Stimulated activated CD4-positive, alpha-beta T cell treated with anti-CD3 and anti-CD28 coated beads, Interleukin-1b, Interleukin-23, amount 100 ng/mL, for 24 hours (primary cell): ENCODE measurements around the gene SHE.
A peak's percentile ranks its signal among the peaks of the same experiment; 100 is the strongest.
"Not testable (repeated sequence)": the region's sequence is repeated elsewhere in the genome, so short reads cannot be mapped to it uniquely, and the experiment has no call there.

Source experiments
- DNase-seq, 4 experiments: peaks; one replicate each; pipeline ENCODE4 v3.0.0-alpha.2; 2020; ENCODE audit warnings: low read depth in 4 of 4, low spot score in 1 of 4

SHE gene

GRCh38 chr1:154502066-154502743 lies at the start of gene SHE, which contains the start of gene TDRD10:
TSS of gene SHE (minus strand) at chr1:154502412. CDS start at chr1:154502026, 386 bp downstream.
TSS of gene TDRD10 (plus strand) at chr1:154502219. CDS start at chr1:154506904, 4,685 bp downstream.
- no peak for DNase-seq

DNA sequence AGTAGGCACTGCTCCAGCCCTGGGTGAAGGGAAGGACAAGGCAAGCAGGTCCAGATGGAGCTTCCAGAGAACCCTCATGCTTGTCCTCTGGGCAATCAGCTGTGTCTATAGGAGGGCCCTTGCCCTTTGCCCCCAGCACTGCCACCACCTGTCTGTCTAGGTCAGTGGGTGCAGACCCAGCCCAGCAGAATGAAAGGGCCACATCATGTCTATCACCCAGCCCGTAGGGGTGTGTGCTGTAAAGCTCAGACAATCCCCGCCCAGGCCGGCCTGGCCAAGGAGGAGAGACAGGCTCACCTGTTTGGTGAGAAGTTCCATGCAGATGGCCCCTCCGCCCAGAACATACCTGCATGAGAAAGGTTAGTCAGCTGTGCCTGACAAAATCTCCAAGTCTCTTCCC lies 49.3 kb upstream of the SHE start:
- no peak for DNase-seq

DNA sequence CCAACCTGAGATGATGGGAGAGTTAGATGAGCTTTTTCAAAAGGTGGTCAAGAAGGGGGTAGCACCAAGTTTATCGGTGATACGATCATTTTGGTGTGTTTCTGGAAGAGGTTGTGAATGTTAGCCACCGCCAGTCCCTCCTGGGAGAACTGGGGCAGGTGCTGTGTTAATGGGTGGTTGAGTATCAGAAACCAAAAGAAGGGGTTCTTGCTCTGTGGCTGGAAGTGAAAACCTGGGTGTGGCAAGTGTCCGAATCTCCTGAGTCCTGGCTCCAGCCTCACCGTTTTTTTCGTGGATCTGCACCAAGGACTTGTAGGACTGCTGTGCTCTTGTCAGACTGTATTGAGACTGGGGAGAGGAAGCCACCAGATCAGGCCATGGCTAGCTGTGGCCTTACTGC lies 48.4 kb upstream of the SHE start:
- no peak for DNase-seq

GRCh38 chr1:154550070-154550469 lies 47.9 kb upstream of the SHE start:
- no peak for DNase-seq

DNA sequence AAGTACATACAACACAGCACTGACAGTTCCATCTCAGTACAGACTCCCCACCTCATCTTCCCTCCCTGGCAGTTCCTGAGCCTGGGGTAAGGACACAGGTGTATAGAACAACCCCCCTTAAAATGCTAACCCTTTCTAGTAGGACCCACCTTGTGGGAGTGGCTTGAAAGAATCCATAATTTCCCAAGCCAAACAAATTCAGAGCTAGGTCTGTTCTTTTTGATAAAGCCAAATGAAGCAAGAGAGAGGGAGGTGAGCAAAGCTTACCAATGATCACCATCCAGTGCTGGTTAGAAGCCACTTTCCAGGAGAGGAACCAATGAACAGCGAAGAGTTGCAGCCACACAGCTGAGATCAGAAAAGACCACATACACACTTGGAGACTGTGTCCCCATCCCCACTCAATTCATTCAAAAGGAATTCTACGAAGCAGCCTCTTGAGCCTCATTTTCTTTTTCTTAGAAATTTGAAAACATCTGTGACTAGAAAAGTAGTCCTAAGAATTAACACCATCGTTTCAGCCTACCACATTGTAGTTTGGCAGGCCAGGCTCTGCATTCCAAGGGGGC lies 47.1 kb upstream of the SHE start:
- no peak for DNase-seq

- no peak for DNase-seq
Observed at GRCh38 chr1:154548028-154548427, 45.8 kb upstream of the SHE start.

DNA sequence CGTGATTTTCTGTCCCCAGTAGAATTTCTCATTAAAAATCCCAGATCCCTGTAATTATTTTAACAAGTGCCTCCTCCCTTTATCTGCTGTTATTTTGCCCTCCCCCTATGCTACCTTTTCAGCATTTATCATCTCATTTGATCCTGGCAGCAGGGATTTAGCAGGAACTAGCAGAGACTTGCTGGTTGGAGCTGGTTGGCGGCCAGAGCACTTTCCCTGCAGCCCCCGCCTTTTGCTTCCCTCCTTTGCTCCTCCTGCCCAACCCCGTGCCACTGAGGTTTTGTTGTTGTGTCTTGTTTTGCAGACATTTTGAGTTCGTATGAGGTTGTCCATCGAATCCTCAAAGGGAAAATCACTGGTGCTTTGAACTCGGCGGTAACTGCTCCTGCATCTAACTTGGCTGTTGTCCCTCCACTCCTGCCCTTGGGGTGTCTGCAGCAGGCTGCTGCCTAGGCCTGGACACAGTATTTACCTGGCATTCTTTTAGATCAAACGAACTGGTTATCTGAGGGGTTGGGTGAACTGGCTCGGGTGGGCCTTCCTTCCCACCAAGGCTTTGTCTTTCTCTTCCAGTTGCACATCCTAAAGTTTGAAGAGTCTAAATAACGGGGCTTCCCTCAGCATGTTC lies 45.0 kb upstream of the SHE start:
- no peak for DNase-seq

DNA sequence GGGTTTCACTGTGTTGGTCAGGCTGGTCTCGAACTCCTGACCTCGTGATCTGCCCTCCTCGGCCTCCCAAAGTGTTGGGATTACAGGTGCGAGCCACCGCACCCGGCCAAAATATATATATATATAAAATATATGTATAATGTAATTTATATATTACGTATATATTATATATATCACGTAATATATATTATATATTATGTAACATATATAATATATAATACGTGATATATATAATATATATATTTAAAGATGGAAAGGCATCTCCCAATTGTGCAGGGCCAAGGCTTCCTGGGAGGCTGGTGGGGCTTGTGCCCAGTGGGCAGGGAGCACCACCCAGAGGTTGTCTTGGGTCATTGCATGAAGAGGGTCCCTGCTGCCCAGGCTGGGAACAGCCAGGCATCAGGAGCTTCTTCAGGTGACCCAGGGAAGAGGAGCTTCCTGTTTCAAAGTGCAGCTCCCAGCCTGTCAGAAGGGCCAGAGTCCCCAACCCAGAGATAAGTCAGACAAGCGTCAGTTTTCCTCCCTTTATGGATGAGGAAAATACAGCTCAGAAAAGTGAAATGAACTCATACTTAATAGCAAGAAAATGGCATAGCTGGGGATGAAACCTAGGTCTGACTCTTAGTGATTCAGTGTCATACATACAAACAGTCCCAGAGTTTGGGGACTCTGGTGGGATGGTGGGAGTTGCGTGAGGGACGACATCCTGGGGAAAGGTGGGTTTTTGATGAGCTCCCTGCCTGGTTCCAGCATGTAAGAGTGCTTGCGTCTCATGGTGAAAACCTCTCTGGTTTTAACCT lies 44.3 kb upstream of the SHE start:
- peak in 3 of 4 experiments; percentile 20 to 46 (median 21) for DNase-seq

DNA sequence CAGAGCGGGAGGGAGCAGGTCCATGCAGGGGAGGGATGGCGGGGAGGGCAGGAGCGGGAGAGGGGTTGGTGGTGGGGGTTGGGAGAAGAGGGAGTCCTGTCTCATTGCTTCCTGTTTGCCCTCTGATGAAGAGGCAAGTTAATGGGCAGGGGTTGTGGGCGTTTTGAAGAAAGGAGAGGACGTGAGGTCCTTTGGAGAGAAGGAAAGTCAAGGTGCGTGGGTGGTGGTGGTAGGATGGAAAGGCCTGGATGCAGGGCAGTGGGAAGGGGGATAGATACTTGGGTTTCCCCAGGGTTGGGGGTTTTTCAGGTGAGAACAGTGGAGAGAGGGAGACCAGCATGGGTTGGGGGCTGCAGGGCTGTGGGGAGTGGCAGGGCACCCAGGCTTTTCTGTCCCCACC lies 39.0 kb upstream of the SHE start:
- DNase-seq: no peak

DNA sequence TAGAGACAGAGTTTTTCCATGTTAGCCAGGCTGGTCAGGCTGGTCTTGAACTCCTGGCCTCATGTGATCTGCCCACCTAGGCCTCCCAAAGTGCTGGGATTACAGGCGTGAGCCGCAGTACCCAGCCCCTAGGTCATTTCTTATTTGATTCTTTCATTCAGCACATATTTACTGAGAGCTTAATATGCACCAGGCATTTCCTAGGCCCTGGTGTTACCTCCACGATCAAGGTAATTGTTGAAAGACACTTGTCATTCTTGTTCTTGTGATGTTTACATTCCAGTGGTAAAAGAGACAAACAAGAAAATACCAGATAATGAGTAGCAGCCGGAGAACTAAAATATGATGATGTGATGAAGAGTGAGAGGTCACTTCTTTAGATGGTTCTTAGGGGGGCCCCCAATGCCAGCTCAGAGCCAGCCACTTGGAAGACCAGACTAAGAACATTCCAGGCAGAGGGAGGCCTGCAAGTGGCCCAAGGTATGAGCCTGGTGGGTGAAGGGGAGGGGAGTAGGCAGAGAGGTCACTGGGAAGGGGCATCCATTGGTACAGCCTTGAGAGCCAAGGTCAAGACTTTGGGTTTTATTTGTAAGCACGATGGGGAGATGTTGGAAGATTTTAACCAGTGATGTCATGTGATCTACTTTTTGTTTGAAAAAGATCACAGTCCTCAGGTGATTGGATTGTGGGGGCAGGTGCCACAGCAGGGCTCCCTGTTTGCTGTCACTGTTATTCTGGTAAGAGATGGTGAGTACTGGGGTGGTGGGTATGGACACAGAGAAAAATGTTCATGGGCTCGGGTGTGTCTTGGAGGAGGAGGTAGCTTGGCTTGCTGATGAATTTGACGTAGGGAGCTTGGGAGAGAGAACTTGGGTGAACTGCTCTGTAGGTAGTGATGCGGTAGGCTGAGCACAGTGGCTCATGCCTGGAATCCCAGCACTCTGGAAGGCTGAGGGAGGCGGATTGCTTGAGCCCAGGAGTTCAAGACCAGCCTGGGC lies 37.6 kb upstream of the SHE start:
- no peak for DNase-seq

GRCh38 chr1:154536570-154536969 lies 34.4 kb upstream of the SHE start:
- DNase-seq: no peak

DNA sequence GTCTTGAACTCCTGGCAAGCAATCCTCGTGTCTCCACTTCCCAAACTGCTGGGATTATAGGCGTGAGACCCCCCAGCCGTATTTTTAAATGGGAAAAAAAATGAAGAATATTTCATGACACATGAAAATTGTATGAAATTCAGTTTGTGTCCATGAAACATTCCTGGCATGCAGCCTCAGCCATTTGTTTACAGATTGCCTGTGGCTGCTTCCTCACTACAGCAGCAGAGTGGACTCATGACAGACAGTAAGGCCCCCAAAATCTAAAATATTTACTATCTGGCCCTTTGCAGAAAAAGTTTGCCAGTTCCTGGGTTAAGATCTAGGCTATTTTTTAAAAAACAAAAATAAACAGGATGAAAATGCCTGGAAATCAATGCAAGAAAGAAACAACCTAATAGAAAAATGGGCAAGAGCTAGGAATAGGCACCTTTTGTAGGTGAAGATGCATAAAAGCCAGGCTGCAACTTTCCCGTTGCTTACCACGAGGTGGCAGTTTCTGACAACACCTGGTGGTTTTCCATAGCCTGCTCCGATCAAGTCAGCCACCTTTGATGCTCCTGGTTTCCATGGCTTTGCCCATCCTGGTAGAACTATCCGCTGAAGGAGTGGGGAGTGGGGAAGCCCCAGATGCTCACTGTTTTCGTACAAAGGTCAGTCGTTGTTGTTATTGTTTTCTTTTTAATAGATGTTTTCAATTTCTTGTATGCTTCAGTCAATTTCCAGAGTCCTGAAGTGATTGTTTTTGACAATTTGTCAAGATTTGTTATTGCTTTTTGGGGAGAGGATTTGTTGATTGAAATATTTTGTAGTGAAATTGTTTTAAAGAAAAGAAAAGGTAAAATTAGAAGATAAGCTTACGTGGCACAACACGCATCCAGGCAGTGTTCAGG lies 32.0 kb upstream of the SHE start:
- no peak for DNase-seq

GRCh38 chr1:154531950-154532349 lies 29.7 kb upstream of the SHE start:
- DNase-seq: not testable (repeated sequence)

- DNase-seq: no peak
Observed at GRCh38 chr1:154529308-154529707, 27.1 kb upstream of the SHE start.

DNA sequence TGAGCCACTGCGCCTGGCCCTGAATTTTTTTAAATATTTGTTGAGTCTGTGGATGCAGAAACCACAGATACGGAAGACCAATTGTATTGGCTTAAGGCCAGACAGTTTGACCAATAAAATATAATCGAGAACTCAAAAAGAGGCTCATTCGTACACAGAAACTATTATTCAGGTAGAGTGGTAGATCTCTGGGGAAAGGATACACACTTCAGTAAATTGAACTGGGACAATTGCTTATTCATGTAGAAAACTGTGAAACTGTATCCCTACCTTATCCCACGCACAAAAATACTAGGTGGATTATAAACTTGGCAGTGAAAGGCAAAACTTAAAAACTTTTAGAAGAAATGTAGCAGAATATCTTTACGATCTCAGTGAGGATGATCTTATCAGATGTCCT lies 25.0 kb upstream of the SHE start:
- no peak for DNase-seq

GRCh38 chr1:154524881-154525280 lies 22.7 kb upstream of the SHE start:
- DNase-seq: no peak

DNA sequence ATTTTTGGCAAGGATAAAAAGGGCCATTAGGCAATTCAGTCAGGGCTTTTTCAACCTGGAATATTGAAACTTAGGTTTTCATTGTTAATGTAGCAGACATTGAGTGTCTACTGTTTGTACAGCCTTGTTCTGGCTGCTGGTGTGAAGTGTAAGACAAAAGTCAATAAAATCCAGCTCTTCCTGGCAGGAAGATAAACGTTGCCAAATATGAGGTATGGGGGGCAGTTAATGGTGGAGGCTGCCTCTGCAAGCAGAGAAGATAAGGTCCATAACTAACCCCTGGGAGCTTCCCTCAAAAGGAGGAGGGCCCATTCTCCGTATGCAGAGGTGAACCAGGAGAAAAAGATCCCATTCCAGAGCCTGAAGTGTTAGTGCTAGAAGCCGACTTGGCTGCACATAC lies 19.5 kb upstream of the SHE start:
- DNase-seq: no peak

DNA sequence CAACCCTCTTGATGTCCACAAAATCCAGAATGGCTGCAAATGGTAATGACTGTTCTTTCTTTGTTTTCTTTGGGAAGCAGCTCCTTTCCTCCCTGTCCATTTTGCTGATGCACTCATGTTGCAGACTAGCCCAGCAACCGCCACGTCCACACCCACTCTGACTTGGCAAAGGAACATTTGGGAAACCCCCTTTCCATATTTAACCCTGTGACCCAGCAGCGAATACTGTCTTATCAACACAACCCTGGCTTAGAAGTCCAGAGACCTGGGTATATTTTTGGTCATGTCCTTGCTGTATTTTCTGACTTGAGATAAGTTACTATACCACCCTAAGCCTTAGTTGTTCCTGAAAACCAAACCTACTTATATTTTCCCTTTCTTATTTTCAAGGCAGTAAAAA lies 18.1 kb upstream of the SHE start:
- DNase-seq: no peak

DNA sequence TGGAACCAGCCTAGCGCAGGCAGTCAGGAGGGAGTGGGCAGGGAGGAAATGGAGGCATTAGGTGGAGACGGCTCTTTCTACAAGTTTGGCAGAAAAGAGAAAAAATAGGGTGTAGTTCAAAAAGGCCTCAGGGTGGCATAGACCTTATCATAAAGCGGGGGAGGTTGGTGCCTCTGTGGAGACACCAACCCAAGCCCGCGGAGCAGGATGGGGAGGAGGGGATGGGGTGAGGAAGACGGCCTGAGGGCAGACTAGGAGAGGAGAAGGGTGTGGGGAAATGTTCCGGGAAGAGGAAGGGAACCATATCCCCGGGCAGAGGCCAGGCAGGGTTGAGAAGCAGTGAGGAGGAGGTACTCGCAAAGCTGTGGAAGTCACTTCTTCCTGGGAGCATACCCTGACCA lies 17.4 kb upstream of the SHE start:
- DNase-seq: no peak

- DNase-seq: no peak
Observed at GRCh38 chr1:154517661-154518060, 15.4 kb upstream of the SHE start.
